Ascending aorta (tissue), 2 donors: ENCODE measurements around the gene PFKFB2. TPM values are rescaled to one million over a fixed set of nuclear protein-coding genes. Genes with fewer than 3 reads are reported as not detected.

Experiments
- DNase-seq, 2 donors: peaks; one replicate each; pipeline ENCODE4 v3.0.0-alpha.2; 2019; ENCODE audit warnings: low spot score in 2 of 2
- H3K27ac ChIP-seq, 2 donors: fragments of 200-600 bp; sonication (generic); one replicate each; pipeline ENCODE4 v1.5.1; 2016 to 2017; ENCODE audit warnings: mild to moderate bottlenecking in 1 of 2
- H3K27me3 ChIP-seq: fragments of 200-600 bp; sonication (generic); one replicate; pipeline ENCODE4 v1.5.1; 2017
- H3K36me3 ChIP-seq, 2 donors: fragments of 200-600 bp; sonication (generic); one replicate each; pipeline ENCODE4 v1.5.1; 2016
- H3K4me1 ChIP-seq, 2 donors: fragments of 200-600 bp; sonication (generic); one replicate each; pipeline ENCODE4 v1.5.1; 2016 to 2017; ENCODE audit warnings: mild to moderate bottlenecking in 1 of 2
- H3K4me3 ChIP-seq, 2 donors: fragments of 200-600 bp; sonication (generic); one replicate each; pipeline ENCODE4 v1.5.1; 2016 to 2017; ENCODE audit warnings: mild to moderate bottlenecking in 1 of 2
- H3K9me3 ChIP-seq, 2 donors: fragments of 200-600 bp; sonication (generic); one replicate each; pipeline ENCODE4 v1.5.1; 2016
- CTCF ChIP-seq, 3 experiments: fragments of 200-600 bp in 2 of 3; fragments of 450-650 bp in 1 of 3; sonication (generic) in 2 of 3; IDR thresholded peaks; one replicate each; pipeline ENCODE4 v1.5.1; 2016 to 2019; ENCODE audit warnings: antibody characterized with exemption in 3 of 3, mild to moderate bottlenecking in 1 of 3, moderate library complexity in 1 of 3
- intact Hi-C: fragments of 100-400 bp; cut with DNase I; formaldehyde crosslinking; loops from one replicate; pipeline ENCODE4 v1.15.1; 2023
- total RNA-seq: library from RNA; depleted of rRNA; stranded (reverse); fragments of >200 nt; gene quantifications from one replicate; pipeline ENCODE4 v1.1.0, GENCODE V29; 2016

PFKFB2 gene
- total RNA-seq, 1 donor from 2014 or later: 1.2 TPM

- no peak overlapping the region for H3K27ac ChIP-seq
- H3K9me3 ChIP-seq: no peaks in the 10 kb centered on the region
- no peak for TF ChIP-seq CTCF (IDR thresholded peaks at IDR 0.05)
- no peak for DNase-seq
- no peaks in the 10 kb centered on the region for H3K36me3 ChIP-seq
- H3K27me3 ChIP-seq: no peaks in the 10 kb centered on the region
- H3K4me1 ChIP-seq: no peaks in the 10 kb centered on the region
- intact Hi-C loops: no loop called here
- no peak overlapping the region for H3K4me3 ChIP-seq
Observed at GRCh38 chr1:207101720-207102119, 48.6 kb downstream of the PFKFB2 start.

- H3K27me3 ChIP-seq: no peaks in the 10 kb centered on the region
- no peak for TF ChIP-seq CTCF (IDR thresholded peaks at IDR 0.05)
- no peak overlapping the region for H3K4me3 ChIP-seq
- H3K27ac ChIP-seq: no peak overlapping the region
- H3K4me1 ChIP-seq: no peaks in the 10 kb centered on the region
- H3K9me3 ChIP-seq: no peaks in the 10 kb centered on the region
- no peaks in the 10 kb centered on the region for H3K36me3 ChIP-seq
- intact Hi-C loops: no loop called here
- no peak for DNase-seq
Observed at GRCh38 chr1:207102146-207102545, 49.1 kb downstream of the PFKFB2 start.

- no peaks in the 10 kb centered on the region for H3K4me1 ChIP-seq
- H3K9me3 ChIP-seq: no peaks in the 10 kb centered on the region
- H3K27me3 ChIP-seq: no peaks in the 10 kb centered on the region
- H3K4me3 ChIP-seq: no peak overlapping the region
- H3K27ac ChIP-seq: no peak overlapping the region
- no peaks in the 10 kb centered on the region for H3K36me3 ChIP-seq
- intact Hi-C loops: no loop called here
- TF ChIP-seq CTCF (IDR thresholded peaks at IDR 0.05): no peak
- DNase-seq: no peak
Observed at GRCh38 chr1:207102659-207103058, 49.6 kb downstream of the PFKFB2 start.

GRCh38 chr1:207103892-207104373 lies 50.9 kb downstream of the PFKFB2 start, which contains the start of gene C4BPA:
Gene C4BPA, plus strand, starts transcription at chr1:207104233. Its CDS starts 8,793 bp downstream, at chr1:207113026.
- no peak within 1 kb of the TSS for H3K4me3 ChIP-seq
- intact Hi-C loops: no loop called here
- DNase-seq: no peak

GRCh38 chr1:207109004-207109403 lies 55.9 kb downstream of the PFKFB2 start:
- no peaks in the 10 kb centered on the region for H3K9me3 ChIP-seq
- TF ChIP-seq CTCF (IDR thresholded peaks at IDR 0.05): no peak
- no peaks in the 10 kb centered on the region for H3K4me1 ChIP-seq
- no peaks in the 10 kb centered on the region for H3K27me3 ChIP-seq
- intact Hi-C loops: no loop called here
- H3K4me3 ChIP-seq: no peak overlapping the region
- no peak for DNase-seq
- H3K36me3 ChIP-seq: no peaks in the 10 kb centered on the region
- H3K27ac ChIP-seq: no peak overlapping the region

More at GRCh38 chr1:207103892-207104373, 50.9 kb downstream of the PFKFB2 start, which contains the start of gene C4BPA:
- Histone ChIP-seq H3K36me3 (no peaks in the 10 kb centered on the region), H3K27ac (no peak within 1 kb of the TSS), H3K27me3 (no peaks in the 10 kb centered on the region), H3K9me3 (no peaks in the 10 kb centered on the region), H3K4me1 (no peaks in the 10 kb centered on the region)
- TF ChIP-seq CTCF (IDR thresholded peaks at IDR 0.05): no peak
